ENCODE measurements around the gene ADORA1. TPM values are rescaled to one million over a fixed set of nuclear protein-coding genes. Genes with fewer than 3 reads are reported as not detected.

ADORA1 gene
- total RNA-seq, 1 experiment from 2014 or later, result 1.2 TPM

DNA sequence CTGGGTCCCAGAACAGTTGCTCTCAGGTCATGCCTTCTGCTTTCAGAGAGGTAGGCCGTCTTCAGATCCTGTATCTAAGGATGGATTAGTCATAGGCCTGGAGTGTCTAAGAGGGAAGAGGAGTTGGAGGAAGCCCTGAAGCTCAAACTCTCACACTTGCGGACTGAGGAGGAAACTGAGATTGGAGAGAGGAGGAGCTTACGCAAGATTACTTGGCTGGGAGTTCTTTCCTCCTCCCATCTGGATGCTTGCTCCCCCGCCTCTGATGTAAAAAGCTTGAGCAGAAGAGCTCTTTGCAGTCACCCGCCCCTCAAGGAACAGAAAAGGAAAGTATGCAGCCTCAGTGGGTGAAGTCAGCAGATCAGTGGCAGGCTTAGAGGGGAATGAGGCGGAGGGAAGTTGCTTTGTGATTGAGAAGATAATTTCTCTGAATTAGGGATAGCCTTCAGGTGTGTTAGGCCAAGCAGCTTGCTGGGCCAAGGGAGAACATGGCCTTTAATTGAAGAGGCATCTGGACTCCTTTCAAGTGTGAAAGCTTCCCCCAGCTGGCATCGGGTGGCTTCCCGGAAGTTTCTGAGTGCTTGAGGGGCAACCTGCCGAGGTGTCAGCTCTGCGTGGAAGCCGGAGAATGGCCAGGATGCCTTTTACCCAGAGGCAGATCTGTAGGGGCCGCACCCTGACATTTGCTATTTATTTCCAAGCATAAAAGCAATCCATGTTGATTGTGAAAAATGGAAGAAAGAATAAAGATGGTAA is 6.6 kb downstream of the ADORA1 start:
- H3K4me1 ChIP-seq (ENCODE audit: insufficient read depth, low read length, poor library complexity, severe bottlenecking), result no peaks in the 10 kb centered on the region
- no peaks in the 10 kb centered on the region for H3K9me3 ChIP-seq (ENCODE audit: low read depth, low read length, poor library complexity, severe bottlenecking)
- no peak for DNase-seq (ENCODE audit: low spot score)
- BruUV-seq (replicated peaks), result no TSS peak
- H3K4me3 ChIP-seq (ENCODE audit: low read depth, low read length, poor library complexity, severe bottlenecking), result no peak overlapping the region
- H3K36me3 ChIP-seq (ENCODE audit: insufficient read depth, low read length, poor library complexity, severe bottlenecking), result no peaks in the 10 kb centered on the region
- no peaks in the 10 kb centered on the region for H3K27me3 ChIP-seq (replicated peaks; ENCODE audit: insufficient read depth, low read depth, low read length, poor library complexity)
- H3K27ac ChIP-seq (ENCODE audit: low read depth, low read length, poor library complexity, severe bottlenecking), result no peak overlapping the region
- intact Hi-C loops (cut with micrococcal nuclease; ENCODE audit: unreplicated experiment), result no loop called here
- TF ChIP-seq EZH2 (IDR thresholded peaks at IDR 0.05; ENCODE audit: borderline replicate concordance, low read depth, low read length, poor library complexity, severe bottlenecking), result no peak
- TF ChIP-seq, protein P1, sequence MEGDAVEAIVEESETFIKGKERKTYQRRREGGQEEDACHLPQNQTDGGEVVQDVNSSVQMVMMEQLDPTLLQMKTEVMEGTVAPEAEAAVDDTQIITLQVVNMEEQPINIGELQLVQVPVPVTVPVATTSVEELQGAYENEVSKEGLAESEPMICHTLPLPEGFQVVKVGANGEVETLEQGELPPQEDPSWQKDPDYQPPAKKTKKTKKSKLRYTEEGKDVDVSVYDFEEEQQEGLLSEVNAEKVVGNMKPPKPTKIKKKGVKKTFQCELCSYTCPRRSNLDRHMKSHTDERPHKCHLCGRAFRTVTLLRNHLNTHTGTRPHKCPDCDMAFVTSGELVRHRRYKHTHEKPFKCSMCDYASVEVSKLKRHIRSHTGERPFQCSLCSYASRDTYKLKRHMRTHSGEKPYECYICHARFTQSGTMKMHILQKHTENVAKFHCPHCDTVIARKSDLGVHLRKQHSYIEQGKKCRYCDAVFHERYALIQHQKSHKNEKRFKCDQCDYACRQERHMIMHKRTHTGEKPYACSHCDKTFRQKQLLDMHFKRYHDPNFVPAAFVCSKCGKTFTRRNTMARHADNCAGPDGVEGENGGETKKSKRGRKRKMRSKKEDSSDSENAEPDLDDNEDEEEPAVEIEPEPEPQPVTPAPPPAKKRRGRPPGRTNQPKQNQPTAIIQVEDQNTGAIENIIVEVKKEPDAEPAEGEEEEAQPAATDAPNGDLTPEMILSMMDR (conservative IDR thresholded peaks at IDR 0.05; ENCODE audit: low read depth, low read length), result no peak
- ChIA-PET POLR2A (ENCODE audit: low non-redundant PET) (no interaction called here), CTCF (no interaction called here)

DNA sequence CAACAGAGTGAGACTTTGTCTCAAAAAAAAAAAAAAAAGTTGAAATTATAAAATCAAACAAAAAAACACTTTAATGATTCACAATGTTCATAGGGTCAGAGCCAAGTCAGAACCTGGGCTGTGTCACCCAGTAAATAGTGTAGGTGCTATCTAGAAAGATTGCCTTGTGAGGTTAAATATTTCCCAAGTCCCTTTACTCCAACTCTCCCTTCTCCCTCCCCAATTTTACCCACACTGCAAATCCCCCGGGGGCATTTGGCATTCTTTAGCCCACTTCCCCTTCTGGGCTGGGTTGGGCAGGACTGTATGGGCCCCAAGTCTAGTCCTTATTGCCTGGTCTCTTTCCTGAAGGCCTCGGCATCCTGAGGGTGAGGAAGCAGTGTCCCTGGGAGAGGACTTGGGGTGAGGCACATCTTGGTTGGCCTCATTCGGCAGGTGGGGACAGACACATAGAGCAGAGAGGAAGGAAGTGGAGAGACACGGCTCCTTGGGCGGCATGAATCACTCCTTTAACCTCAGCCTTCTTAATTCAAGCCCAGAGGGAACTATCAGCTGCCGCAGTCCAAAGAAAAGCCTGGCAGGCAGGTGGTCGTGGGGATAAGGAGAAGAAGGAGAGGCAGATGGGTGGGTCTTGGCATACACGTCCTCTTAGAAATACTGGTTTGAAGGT is 8.2 kb downstream of the ADORA1 start:
- DNase-seq (ENCODE audit: low spot score), result no peak
- H3K27me3 ChIP-seq (replicated peaks; ENCODE audit: insufficient read depth, low read depth, low read length, poor library complexity), result no peaks in the 10 kb centered on the region
- no TSS peak for BruUV-seq (replicated peaks)
- intact Hi-C loops (cut with micrococcal nuclease; ENCODE audit: unreplicated experiment), result no loop called here
- POLR2A ChIA-PET (ENCODE audit: low non-redundant PET), result no interaction called here
- no peaks in the 10 kb centered on the region for H3K36me3 ChIP-seq (ENCODE audit: insufficient read depth, low read length, poor library complexity, severe bottlenecking)
- TF ChIP-seq, protein P1 (conservative IDR thresholded peaks at IDR 0.05; ENCODE audit: low read depth, low read length), result no peak
- no peak for TF ChIP-seq EZH2 (IDR thresholded peaks at IDR 0.05; ENCODE audit: borderline replicate concordance, low read depth, low read length, poor library complexity, severe bottlenecking)
- H3K4me3 ChIP-seq (ENCODE audit: low read depth, low read length, poor library complexity, severe bottlenecking), result no peak overlapping the region
- CTCF ChIA-PET, result no interaction called here
- H3K4me1 ChIP-seq (ENCODE audit: insufficient read depth, low read length, poor library complexity, severe bottlenecking), result no peaks in the 10 kb centered on the region
- no peak overlapping the region for H3K27ac ChIP-seq (ENCODE audit: low read depth, low read length, poor library complexity, severe bottlenecking)
- H3K9me3 ChIP-seq (ENCODE audit: low read depth, low read length, poor library complexity, severe bottlenecking), result no peaks in the 10 kb centered on the region

DNA sequence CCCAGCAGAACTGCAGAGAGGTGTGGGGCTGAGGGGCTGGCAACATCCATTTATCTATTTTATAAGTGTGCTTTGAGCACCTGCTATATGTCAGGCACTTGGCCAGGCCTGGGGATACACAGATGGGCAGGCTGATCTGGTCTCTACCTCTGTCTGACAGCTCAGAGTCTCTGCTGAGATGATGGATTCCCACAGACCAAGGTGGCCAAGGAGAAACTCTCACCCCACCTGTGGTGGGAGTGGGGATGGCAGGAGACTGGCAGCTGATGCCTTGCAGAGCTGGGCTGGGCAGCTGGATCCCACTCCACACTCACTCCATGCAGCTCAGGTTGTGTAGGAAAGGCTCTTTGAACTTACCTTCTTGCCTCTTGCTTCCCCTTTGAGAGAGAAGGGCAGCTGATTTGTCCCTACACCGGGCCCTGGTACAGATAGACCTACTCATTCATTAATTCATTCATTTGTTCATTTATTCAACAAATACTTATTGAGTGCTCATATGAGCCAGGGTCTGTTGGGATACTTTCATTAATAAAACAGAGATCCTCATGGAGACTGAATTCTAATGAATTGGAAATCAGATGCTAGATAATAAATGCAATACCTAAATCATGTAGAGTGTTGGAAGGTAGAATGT is 9.0 kb downstream of the ADORA1 start:
- ChIA-PET POLR2A (ENCODE audit: low non-redundant PET) (no interaction called here), CTCF (no interaction called here)
- no TSS peak for BruUV-seq (replicated peaks)
- H3K36me3 ChIP-seq (ENCODE audit: insufficient read depth, low read length, poor library complexity, severe bottlenecking), result no peaks in the 10 kb centered on the region
- no peaks in the 10 kb centered on the region for H3K27me3 ChIP-seq (replicated peaks; ENCODE audit: insufficient read depth, low read depth, low read length, poor library complexity)
- intact Hi-C loops (cut with micrococcal nuclease; ENCODE audit: unreplicated experiment), result no loop called here
- no peak overlapping the region for H3K27ac ChIP-seq (ENCODE audit: low read depth, low read length, poor library complexity, severe bottlenecking)
- no peak overlapping the region for H3K4me3 ChIP-seq (ENCODE audit: low read depth, low read length, poor library complexity, severe bottlenecking)
- H3K9me3 ChIP-seq (ENCODE audit: low read depth, low read length, poor library complexity, severe bottlenecking), result no peaks in the 10 kb centered on the region
- no peak for DNase-seq (ENCODE audit: low spot score)
- no peaks in the 10 kb centered on the region for H3K4me1 ChIP-seq (ENCODE audit: insufficient read depth, low read length, poor library complexity, severe bottlenecking)
- TF ChIP-seq, protein P1 (conservative IDR thresholded peaks at IDR 0.05; ENCODE audit: low read depth, low read length), result no peak
- TF ChIP-seq EZH2 (IDR thresholded peaks at IDR 0.05; ENCODE audit: borderline replicate concordance, low read depth, low read length, poor library complexity, severe bottlenecking), result no peak
